ENCODE data around the gene DAB1.

The DAB1 gene

DNA sequence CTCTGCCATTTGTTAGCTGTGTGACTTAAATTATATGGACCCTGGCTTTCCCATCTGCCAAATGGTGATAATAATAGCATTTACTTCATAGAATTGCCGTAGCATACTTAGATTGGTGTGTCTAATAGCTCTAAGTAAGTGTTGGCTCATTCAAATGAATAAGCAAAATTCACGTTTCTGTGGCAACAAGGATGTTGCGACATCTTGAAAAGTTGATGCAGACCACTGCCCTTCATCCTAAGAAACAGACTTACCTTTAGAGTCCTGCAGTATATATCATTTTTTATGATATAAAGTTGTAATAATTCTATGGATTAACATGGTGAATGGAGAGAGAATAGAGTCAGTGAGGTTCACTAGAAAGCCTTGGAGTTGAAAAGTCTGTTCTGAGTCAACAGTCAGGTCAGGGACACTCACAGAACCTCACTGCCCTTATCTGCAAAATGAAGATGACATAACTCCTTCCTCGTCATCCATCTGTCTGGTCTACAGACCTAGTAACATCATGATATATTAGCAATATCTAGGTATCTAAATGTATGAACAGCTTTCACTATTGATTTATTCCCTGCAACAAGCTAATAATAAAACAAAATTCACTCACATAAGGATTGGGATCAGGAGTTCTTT is 290.8 kb downstream of the DAB1 start:
- TF ChIP-seq CTCF (IDR thresholded peaks at IDR 0.05; ENCODE audit: control insufficient read depth, insufficient read depth, low read depth, low read length, missing control alignments), result no peak

GRCh38 chr1:57131701-57132394 is 292.0 kb downstream of the DAB1 start:
- H3K4me3 ChIP-seq (ENCODE audit: control insufficient read depth, low read depth, low read length), result no peak overlapping the region
- no peak for DNase-seq (ENCODE audit: low read depth)
- TF ChIP-seq CTCF (IDR thresholded peaks at IDR 0.05; ENCODE audit: control insufficient read depth, insufficient read depth, low read depth, low read length, missing control alignments), result no peak

More for the DNA sequence above, 290.8 kb downstream of the DAB1 start:
- H3K4me3 ChIP-seq (ENCODE audit: control insufficient read depth, low read depth, low read length), result no peak overlapping the region
- DNase-seq (ENCODE audit: low read depth), result no peak

DNA sequence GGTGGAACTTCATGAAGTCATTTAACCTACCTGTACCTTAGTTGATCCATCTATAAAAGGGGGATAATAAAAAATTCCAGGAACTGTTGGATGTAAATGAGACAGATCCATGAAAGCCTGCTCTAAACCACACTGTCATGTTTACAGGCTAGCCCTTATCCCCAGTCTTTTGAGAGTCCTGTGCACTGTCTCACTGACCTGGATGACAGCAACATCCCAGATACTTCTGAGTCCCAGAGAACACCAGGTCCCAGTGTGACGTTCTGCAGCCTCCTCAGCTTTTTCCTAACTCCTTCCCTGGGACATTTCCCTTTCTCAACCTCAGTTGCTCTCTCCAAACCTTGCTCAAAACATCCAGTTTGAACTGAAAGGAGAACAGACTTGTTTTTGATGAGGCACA is 292.6 kb downstream of the DAB1 start:
- H3K4me3 ChIP-seq (ENCODE audit: control insufficient read depth, low read depth, low read length), result no peak overlapping the region
- TF ChIP-seq CTCF (IDR thresholded peaks at IDR 0.05; ENCODE audit: control insufficient read depth, insufficient read depth, low read depth, low read length, missing control alignments), result no peak
- DNase-seq (ENCODE audit: low read depth), result no peak

- DNase-seq (ENCODE audit: low read depth), result no peak
- H3K4me3 ChIP-seq (ENCODE audit: control insufficient read depth, low read depth, low read length), result no peak overlapping the region
- no peak for TF ChIP-seq CTCF (IDR thresholded peaks at IDR 0.05; ENCODE audit: control insufficient read depth, insufficient read depth, low read depth, low read length, missing control alignments)
These were observed 294.0 kb downstream of the DAB1 start for GRCh38 chr1:57129865-57130264.

GRCh38 chr1:57127976-57128375 is 295.9 kb downstream of the DAB1 start:
- no peak for DNase-seq (ENCODE audit: low read depth)
- H3K4me3 ChIP-seq (ENCODE audit: control insufficient read depth, low read depth, low read length), result no peak overlapping the region
- TF ChIP-seq CTCF (IDR thresholded peaks at IDR 0.05; ENCODE audit: control insufficient read depth, insufficient read depth, low read depth, low read length, missing control alignments), result no peak

- TF ChIP-seq CTCF (IDR thresholded peaks at IDR 0.05; ENCODE audit: control insufficient read depth, insufficient read depth, low read depth, low read length, missing control alignments), result no peak
- no peak overlapping the region for H3K4me3 ChIP-seq (ENCODE audit: control insufficient read depth, low read depth, low read length)
- no peak for DNase-seq (ENCODE audit: low read depth)
These were observed 299.0 kb downstream of the DAB1 start for GRCh38 chr1:57124768-57125446.
